Trophoblast cell (in vitro differentiated cells and primary cell): ENCODE measurements around the gene FCGR3A.

Experiments used
- DNase-seq, 2 donors: peaks; one replicate each; pipeline ENCODE4 v3.0.0-alpha.2; 2016
- H2AFZ ChIP-seq: 2 replicates; pipeline ENCODE4 v1.6.1; 2013; ENCODE audit warnings: low read length, moderate library complexity, mild to moderate bottlenecking; ENCODE audit not compliant: insufficient read depth, poor library complexity
- H2AK5ac ChIP-seq: 2 replicates; pipeline ENCODE4 v1.6.1; 2013; ENCODE audit warnings: mild to moderate bottlenecking, low read length
- H2BK120ac ChIP-seq: 2 replicates; pipeline ENCODE4 v1.6.1; 2013; ENCODE audit warnings: low read length, mild to moderate bottlenecking, moderate library complexity; ENCODE audit not compliant: insufficient read depth, poor library complexity
- H2BK12ac ChIP-seq: 2 replicates; pipeline ENCODE4 v1.6.1; 2013; ENCODE audit warnings: mild to moderate bottlenecking, low read length, moderate library complexity
- H2BK5ac ChIP-seq: 2 replicates; pipeline ENCODE4 v1.6.1; 2013; ENCODE audit warnings: low read length, low read depth, moderate library complexity, mild to moderate bottlenecking; ENCODE audit not compliant: poor library complexity
- H3K14ac ChIP-seq: 2 replicates; pipeline ENCODE4 v1.6.1; 2013; ENCODE audit warnings: mild to moderate bottlenecking, low read length
- H3K18ac ChIP-seq: 2 replicates; pipeline ENCODE4 v1.6.1; 2013; ENCODE audit warnings: mild to moderate bottlenecking, low read length
- H3K23ac ChIP-seq: 2 replicates; pipeline ENCODE4 v1.6.1; 2013; ENCODE audit warnings: low read length
- H3K27ac ChIP-seq: 2 replicates; pipeline ENCODE4 v1.5.1; 2013; ENCODE audit warnings: low read depth, mild to moderate bottlenecking, inconsistent platforms, low read length, moderate library complexity
- H3K27me3 ChIP-seq: 2 replicates; pipeline ENCODE4 v1.6.1; 2013; ENCODE audit warnings: inconsistent platforms, mild to moderate bottlenecking, low read length, moderate library complexity; ENCODE audit not compliant: insufficient read depth
- H3K36me3 ChIP-seq, 2 experiments: 1 replicate in 1 of 2; 2 replicates in 1 of 2; pipeline ENCODE4 v1.6.1; 2013; ENCODE audit warnings: low read length in 2 of 2, mild to moderate bottlenecking in 2 of 2, moderate library complexity in 1 of 2; ENCODE audit not compliant: insufficient read depth in 2 of 2, control insufficient read depth in 1 of 2
- H3K4ac ChIP-seq: 2 replicates; pipeline ENCODE4 v1.6.1; 2013; ENCODE audit warnings: low read depth, mild to moderate bottlenecking, low read length, moderate library complexity
- H3K4me1 ChIP-seq, 2 experiments: 1 replicate in 1 of 2; 2 replicates in 1 of 2; pipeline ENCODE4 v1.6.1; 2013; ENCODE audit warnings: low read length in 2 of 2, mild to moderate bottlenecking in 2 of 2, moderate library complexity in 1 of 2; ENCODE audit not compliant: insufficient read depth in 2 of 2, control insufficient read depth in 1 of 2
- H3K4me2 ChIP-seq: 2 replicates; pipeline ENCODE4 v1.6.1; 2013; ENCODE audit warnings: inconsistent platforms, mild to moderate bottlenecking, low read length, moderate library complexity
- H3K4me3 ChIP-seq: 2 replicates; pipeline ENCODE4 v1.5.1; 2013; ENCODE audit warnings: mild to moderate bottlenecking, low read depth, low read length, inconsistent platforms
- H3K79me1 ChIP-seq: one replicate; pipeline ENCODE4 v1.6.1; 2013; ENCODE audit warnings: low read length
- H3K79me2 ChIP-seq: 2 replicates; pipeline ENCODE4 v1.6.1; 2013; ENCODE audit warnings: low read length, mild to moderate bottlenecking; ENCODE audit not compliant: control insufficient read depth, insufficient read depth, poor library complexity
- H3K9ac ChIP-seq: 2 replicates; pipeline ENCODE4 v1.6.1; 2013; ENCODE audit warnings: mild to moderate bottlenecking, low read length
- H3K9me3 ChIP-seq: 2 replicates; pipeline ENCODE4 v1.6.1; 2013; ENCODE audit warnings: low read depth, mild to moderate bottlenecking, control low read depth, inconsistent platforms, low read length; ENCODE audit not compliant: insufficient read depth
- H4K12ac ChIP-seq: 2 replicates; pipeline ENCODE4 v1.6.1; 2013; ENCODE audit warnings: low read depth, mild to moderate bottlenecking, low read length, moderate library complexity
- H4K8ac ChIP-seq: 2 replicates; pipeline ENCODE4 v1.6.1; 2013; ENCODE audit warnings: low read depth, mild to moderate bottlenecking, low read length, moderate library complexity
- H4K91ac ChIP-seq: one replicate; pipeline ENCODE4 v1.6.1; 2013; ENCODE audit warnings: low read depth, mild to moderate bottlenecking, low read length, moderate library complexity
- WGBS: extraction: QIAGEN DNeasy Blood & Tissue Kit; methylation state at CpG from one replicate; pipeline ENCODE4 v1.1.7; 2013; ENCODE audit warnings: missing lambda C conversion rate; ENCODE audit not compliant: insufficient read length, insufficient coverage; ENCODE audit errors: extremely low coverage; 5-methylcytosine and 5-hydroxymethylcytosine counted together

The FCGR3A gene

DNA sequence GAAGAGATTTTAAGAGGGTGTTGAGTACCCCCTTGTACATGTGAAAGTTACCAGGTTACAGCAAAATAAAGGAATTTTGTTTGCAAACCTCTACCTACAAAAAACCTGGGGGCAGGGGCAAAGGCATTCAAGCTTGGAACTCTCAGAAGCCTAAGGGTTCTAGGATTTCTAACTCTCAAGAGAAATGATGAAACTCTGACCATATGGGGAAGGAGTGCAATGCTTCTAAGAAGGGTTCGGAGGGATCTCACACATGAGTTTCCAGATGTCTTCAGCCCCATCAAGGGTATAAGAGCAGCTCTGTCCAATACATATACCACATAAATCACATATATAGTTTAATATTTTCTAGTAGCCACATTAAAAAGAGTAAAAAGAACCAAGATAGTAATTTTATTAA lies 51.7 kb downstream of the FCGR3A start:
- H3K79me2 ChIP-seq: no peaks in the 10 kb centered on the region
- no peak overlapping the region for H3K23ac ChIP-seq
- no peak overlapping the region for H3K4me3 ChIP-seq
- H2BK12ac ChIP-seq: no peak overlapping the region
- no peak overlapping the region for H2AK5ac ChIP-seq
- no peak overlapping the region for H2BK120ac ChIP-seq
- no peaks in the 10 kb centered on the region for H3K79me1 ChIP-seq
- no peak overlapping the region for H3K4ac ChIP-seq
- no peak overlapping the region for H4K8ac ChIP-seq
- no CpG with 5 or more reads among the region's 1 CpG for WGBS
- H3K18ac ChIP-seq: no peak overlapping the region
- DNase-seq: no peak
- no peak overlapping the region for H3K4me2 ChIP-seq
- no peaks in the 10 kb centered on the region for H3K9me3 ChIP-seq
- no peak overlapping the region for H3K9ac ChIP-seq
- no peak overlapping the region for H4K91ac ChIP-seq
- no peak overlapping the region for H2AFZ ChIP-seq
- H3K14ac ChIP-seq: no peak overlapping the region
- H4K12ac ChIP-seq: no peak overlapping the region
- no peak overlapping the region for H2BK5ac ChIP-seq
- H3K36me3 ChIP-seq: no peaks in the 10 kb centered on the region
- no peaks in the 10 kb centered on the region for H3K4me1 ChIP-seq
- H3K27me3 ChIP-seq: no peaks in the 10 kb centered on the region
- H3K27ac ChIP-seq: no peak overlapping the region

- Histone ChIP-seq H3K4me1 (no peaks in the 10 kb centered on the region), H3K79me1 (no peaks in the 10 kb centered on the region)
Measured at GRCh38 chr1:161495490-161495889, 54.1 kb downstream of the FCGR3A start.

DNA sequence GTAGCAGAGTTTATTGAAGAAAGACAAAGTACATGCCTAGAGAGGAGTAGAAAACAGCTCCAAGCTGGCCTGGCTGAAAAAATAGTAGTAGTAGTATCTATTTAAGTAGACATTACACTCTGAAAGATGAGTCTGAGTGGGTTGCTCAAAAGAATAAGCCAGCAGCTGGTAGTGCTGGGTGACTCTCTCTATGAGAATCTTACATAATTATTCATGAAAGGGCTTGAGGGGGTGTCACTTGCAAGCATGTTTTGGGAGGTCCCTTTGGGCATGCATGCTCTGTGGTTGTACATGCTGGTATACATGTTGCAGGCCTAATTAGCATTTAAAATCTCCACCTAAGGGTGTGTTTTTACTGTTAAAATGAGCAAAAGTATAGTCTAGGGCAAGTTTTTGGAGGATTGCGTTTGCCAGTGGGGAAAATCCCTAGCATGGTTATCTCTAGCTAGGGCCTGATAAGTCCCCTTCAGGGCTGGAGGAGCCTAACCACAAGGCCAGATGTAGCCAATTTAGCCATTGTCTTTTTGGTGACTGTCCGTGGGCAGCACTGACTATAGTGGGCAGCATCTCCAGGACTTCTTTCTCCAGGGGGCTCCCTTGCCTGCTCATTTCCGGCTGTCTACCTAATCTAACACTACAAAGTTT lies 55.4 kb downstream of the FCGR3A start:
- Histone ChIP-seq H2BK5ac (no peak overlapping the region), H4K91ac (no peak overlapping the region), H3K9ac (no peak overlapping the region), H3K4me3 (no peak overlapping the region), H3K4ac (no peak overlapping the region), H4K12ac (no peak overlapping the region), H4K8ac (no peak overlapping the region), H2BK12ac (no peak overlapping the region), H3K4me1 (no peaks in the 10 kb centered on the region), H3K27me3 (no peaks in the 10 kb centered on the region), H3K79me2 (no peaks in the 10 kb centered on the region), H3K79me1 (no peaks in the 10 kb centered on the region), H3K27ac (no peak overlapping the region), H3K23ac (no peak overlapping the region), H3K9me3 (no peaks in the 10 kb centered on the region), H2AFZ (no peak overlapping the region), H3K18ac (no peak overlapping the region), H2BK120ac (no peak overlapping the region), H3K4me2 (no peak overlapping the region), H3K14ac (no peak overlapping the region), H3K36me3 (no peaks in the 10 kb centered on the region), H2AK5ac (no peak overlapping the region)
- DNase-seq: no peak
- WGBS: no CpG with 5 or more reads among the region's 3 CpGs

More at GRCh38 chr1:161495490-161495889, 54.1 kb downstream of the FCGR3A start:
- Histone ChIP-seq H2AFZ (no peak overlapping the region), H2BK120ac (no peak overlapping the region), H2AK5ac (no peak overlapping the region), H3K9me3 (no peaks in the 10 kb centered on the region), H3K4ac (no peak overlapping the region), H3K4me2 (no peak overlapping the region), H3K79me2 (no peaks in the 10 kb centered on the region), H4K8ac (no peak overlapping the region), H4K12ac (no peak overlapping the region), H3K23ac (no peak overlapping the region), H3K14ac (no peak overlapping the region), H3K9ac (no peak overlapping the region), H4K91ac (no peak overlapping the region), H3K18ac (no peak overlapping the region), H2BK5ac (no peak overlapping the region), H3K36me3 (no peaks in the 10 kb centered on the region), H2BK12ac (no peak overlapping the region), H3K27me3 (no peaks in the 10 kb centered on the region), H3K27ac (no peak overlapping the region), H3K4me3 (no peak overlapping the region)
- no peak for DNase-seq

- no peak overlapping the region for H3K18ac ChIP-seq
- no peak overlapping the region for H3K9ac ChIP-seq
- no peak for DNase-seq
- H2BK12ac ChIP-seq: no peak overlapping the region
- no peak overlapping the region for H4K8ac ChIP-seq
- H3K23ac ChIP-seq: no peak overlapping the region
- H3K79me2 ChIP-seq: no peaks in the 10 kb centered on the region
- no peaks in the 10 kb centered on the region for H3K36me3 ChIP-seq
- no peaks in the 10 kb centered on the region for H3K4me1 ChIP-seq
- no peaks in the 10 kb centered on the region for H3K79me1 ChIP-seq
- H2AFZ ChIP-seq: no peak overlapping the region
- no peak overlapping the region for H2BK120ac ChIP-seq
- WGBS: no CpG with 5 or more reads among the region's 2 CpGs
- H3K27ac ChIP-seq: no peak overlapping the region
- no peak overlapping the region for H3K4me3 ChIP-seq
- H3K4me2 ChIP-seq: no peak overlapping the region
- no peak overlapping the region for H2BK5ac ChIP-seq
- no peak overlapping the region for H3K4ac ChIP-seq
- no peak overlapping the region for H3K14ac ChIP-seq
- no peak overlapping the region for H4K91ac ChIP-seq
- H2AK5ac ChIP-seq: no peak overlapping the region
- no peaks in the 10 kb centered on the region for H3K27me3 ChIP-seq
- no peaks in the 10 kb centered on the region for H3K9me3 ChIP-seq
- no peak overlapping the region for H4K12ac ChIP-seq
Measured at GRCh38 chr1:161492827-161493226, 56.8 kb downstream of the FCGR3A start.
